Astrocyte (in vitro differentiated cells and primary cell): ENCODE measurements around the gene FGD6. TPM values are rescaled to one million over a fixed set of nuclear protein-coding genes. Genes with fewer than 3 reads are reported as not detected.

ENCODE experiments used
- DNase-seq: peaks from one replicate; pipeline ENCODE4 v3.0.0-alpha.2; 2010; ENCODE audit warnings: low read depth
- FAIRE-seq: peaks from 2 replicates; lab custom pipeline; 2011; peaks lifted over from hg19 to GRCh38; lab: Jason Lieb, UNC
- H2AFZ ChIP-seq: 2 replicates; pipeline ENCODE4 v1.6.0; 2012; ENCODE audit warnings: low read depth, low read length, inconsistent platforms
- H3K27ac ChIP-seq: 2 replicates; pipeline ENCODE4 v1.5.1; 2011; ENCODE audit warnings: low read depth, low read length, inconsistent platforms
- H3K27me3 ChIP-seq: 2 replicates; pipeline ENCODE4 v1.6.0; 2011; ENCODE audit warnings: low read length, inconsistent platforms; ENCODE audit not compliant: insufficient read depth
- H3K36me3 ChIP-seq: 2 replicates; pipeline ENCODE4 v1.5.1; 2011; ENCODE audit warnings: low read length, inconsistent platforms; ENCODE audit not compliant: insufficient read depth
- H3K4me1 ChIP-seq: 2 replicates; pipeline ENCODE4 v1.5.1; 2011; ENCODE audit warnings: low read length, inconsistent platforms; ENCODE audit not compliant: insufficient read depth
- H3K4me2 ChIP-seq: 2 replicates; pipeline ENCODE4 v1.6.0; 2012; ENCODE audit warnings: low read length, inconsistent platforms
- H3K4me3 ChIP-seq: 2 replicates; pipeline ENCODE4 v1.5.1; 2011; ENCODE audit warnings: low read depth, mild to moderate bottlenecking, low read length, inconsistent platforms; ENCODE audit not compliant: insufficient read depth
- H3K79me2 ChIP-seq: 2 replicates; pipeline ENCODE4 v1.6.0; 2012; ENCODE audit warnings: mild to moderate bottlenecking, low read length, inconsistent platforms; ENCODE audit not compliant: insufficient read depth
- H3K9ac ChIP-seq: 2 replicates; pipeline ENCODE4 v1.6.0; 2012; ENCODE audit warnings: mild to moderate bottlenecking, low read length, inconsistent platforms
- H3K9me3 ChIP-seq: 2 replicates; pipeline ENCODE4 v1.5.1; 2012; ENCODE audit warnings: low read depth, mild to moderate bottlenecking, low read length, inconsistent platforms; ENCODE audit not compliant: insufficient read depth
- H4K20me1 ChIP-seq: 2 replicates; pipeline ENCODE4 v1.6.0; 2012; ENCODE audit warnings: low read length, inconsistent platforms; ENCODE audit not compliant: insufficient read depth
- H3K27ac Mint-ChIP-seq: one replicate; pipeline ENCODE4 v1.8.0; 2021; ENCODE audit warnings: mild to moderate bottlenecking, mixed read lengths; ENCODE audit not compliant: unreplicated experiment
- H3K27me3 Mint-ChIP-seq: one replicate; pipeline ENCODE4 v1.8.0; 2021; ENCODE audit warnings: low read depth, mixed read lengths; ENCODE audit not compliant: unreplicated experiment
- H3K36me3 Mint-ChIP-seq: one replicate; pipeline ENCODE4 v1.8.0; 2021; ENCODE audit warnings: low read depth, mixed read lengths; ENCODE audit not compliant: unreplicated experiment
- H3K4me1 Mint-ChIP-seq: one replicate; pipeline ENCODE4 v1.8.0; 2021; ENCODE audit warnings: low read depth, mixed read lengths; ENCODE audit not compliant: unreplicated experiment
- H3K4me3 Mint-ChIP-seq: one replicate; pipeline ENCODE4 v1.8.0; 2021; ENCODE audit warnings: mild to moderate bottlenecking, moderate library complexity, mixed read lengths; ENCODE audit not compliant: unreplicated experiment
- H3K9me3 Mint-ChIP-seq: one replicate; pipeline ENCODE4 v1.8.0; 2021; ENCODE audit warnings: mild to moderate bottlenecking, mixed read lengths; ENCODE audit not compliant: unreplicated experiment
- CTCF ChIP-seq: IDR thresholded peaks from 2 replicates; pipeline ENCODE4 v1.5.1; 2011; ENCODE audit warnings: low read depth, mild to moderate bottlenecking, inconsistent platforms, low read length, moderate library complexity; ENCODE audit not compliant: insufficient read depth
- EZH2 ChIP-seq: IDR thresholded peaks from 2 replicates; pipeline ENCODE4 v1.6.1; 2012; ENCODE audit warnings: mild to moderate bottlenecking, low read length, inconsistent platforms; ENCODE audit not compliant: insufficient read depth
- total RNA-seq: library from RNA; stranded (reverse); gene quantifications from 2 replicates; pipeline ENCODE4 v1.2.1, GENCODE V29; 2021

The FGD6 gene
- total RNA-seq, 1 donor from 2014 or later = 26.5 TPM

GRCh38 chr12:95089462-95089861 lies 127.8 kb downstream of the FGD6 start:
- H3K36me3 ChIP-seq = peaks cover 25% of the 10 kb centered on the region
- H3K9me3 ChIP-seq = no peaks in the 10 kb centered on the region
- H3K4me1 Mint-ChIP-seq = peaks cover 2% of the 10 kb centered on the region
- no peak overlapping the region for H3K27ac ChIP-seq
- no peak overlapping the region for H3K4me3 Mint-ChIP-seq
- peaks cover 8% of the 10 kb centered on the region for H3K36me3 Mint-ChIP-seq
- no peaks in the 10 kb centered on the region for H4K20me1 ChIP-seq
- H3K79me2 ChIP-seq = no peaks in the 10 kb centered on the region
- no peak overlapping the region for H3K9ac ChIP-seq
- no peak overlapping the region for H3K27ac Mint-ChIP-seq
- no peaks in the 10 kb centered on the region for H3K27me3 Mint-ChIP-seq
- no peak for DNase-seq
- H3K27me3 ChIP-seq = no peaks in the 10 kb centered on the region
- TF ChIP-seq EZH2 = no peak
- no peak overlapping the region for H3K4me3 ChIP-seq
- no peaks in the 10 kb centered on the region for H3K4me1 ChIP-seq
- H2AFZ ChIP-seq = no peak overlapping the region
- FAIRE-seq = no peak
- no peaks in the 10 kb centered on the region for H3K9me3 Mint-ChIP-seq
- no peak overlapping the region for H3K4me2 ChIP-seq

GRCh38 chr12:95088379-95088778 lies 128.9 kb downstream of the FGD6 start:
- peaks cover 8% of the 10 kb centered on the region for H3K36me3 Mint-ChIP-seq
- no peak overlapping the region for H2AFZ ChIP-seq
- no peak overlapping the region for H3K4me3 ChIP-seq
- DNase-seq = no peak
- H3K4me1 Mint-ChIP-seq = peaks cover 11% of the 10 kb centered on the region
- H3K79me2 ChIP-seq = no peaks in the 10 kb centered on the region
- H3K27ac Mint-ChIP-seq = no peak overlapping the region
- peaks cover 23% of the 10 kb centered on the region for H3K36me3 ChIP-seq
- TF ChIP-seq EZH2 (no peak), CTCF (no peak)
- no peaks in the 10 kb centered on the region for H3K27me3 ChIP-seq
- no peaks in the 10 kb centered on the region for H3K4me1 ChIP-seq
- H4K20me1 ChIP-seq = no peaks in the 10 kb centered on the region
- H3K9ac ChIP-seq = no peak overlapping the region
- no peak overlapping the region for H3K4me2 ChIP-seq
- H3K27me3 Mint-ChIP-seq = no peaks in the 10 kb centered on the region
- no peaks in the 10 kb centered on the region for H3K9me3 Mint-ChIP-seq
- no peaks in the 10 kb centered on the region for H3K9me3 ChIP-seq
- H3K4me3 Mint-ChIP-seq = no peak overlapping the region
- H3K27ac ChIP-seq = no peak overlapping the region
- FAIRE-seq = no peak

- peak; percentile 63 for FAIRE-seq
- H4K20me1 ChIP-seq = no peaks in the 10 kb centered on the region
- no peaks in the 10 kb centered on the region for H3K9me3 ChIP-seq
- no peak overlapping the region for H3K27ac Mint-ChIP-seq
- H3K79me2 ChIP-seq = no peaks in the 10 kb centered on the region
- TF ChIP-seq EZH2 = no peak
- TF ChIP-seq CTCF = no peak
- H3K27me3 Mint-ChIP-seq = no peaks in the 10 kb centered on the region
- H3K4me3 ChIP-seq = no peak overlapping the region
- no peaks in the 10 kb centered on the region for H3K9me3 Mint-ChIP-seq
- H3K4me3 Mint-ChIP-seq = no peak overlapping the region
- H3K4me1 ChIP-seq = no peaks in the 10 kb centered on the region
- no peaks in the 10 kb centered on the region for H3K27me3 ChIP-seq
- no peak overlapping the region for H3K4me2 ChIP-seq
- H3K9ac ChIP-seq = no peak overlapping the region
- DNase-seq = no peak
- no peak overlapping the region for H2AFZ ChIP-seq
- H3K36me3 Mint-ChIP-seq = peaks cover 7% of the 10 kb centered on the region
- peaks cover 12% of the 10 kb centered on the region for H3K4me1 Mint-ChIP-seq
- H3K27ac ChIP-seq = no peak overlapping the region
- H3K36me3 ChIP-seq = peaks cover 23% of the 10 kb centered on the region
Observed at GRCh38 chr12:95085612-95086011, 131.7 kb downstream of the FGD6 start.
